HepG2 (cell line): ENCODE measurements around the gene TOB2. TPM values are rescaled to one million over a fixed set of nuclear protein-coding genes. Genes with fewer than 3 reads are reported as not detected.

Experiments
- BRCA1 ChIP-seq: sonication (generic); formaldehyde crosslinking; IDR thresholded peaks from 2 replicates; pipeline ENCODE4 v1.4.0; 2020; ENCODE audit warnings: missing genetic modification reagents
- CREB1 ChIP-seq, 2 experiments: fragments of 450-650 bp in 1 of 2; IDR thresholded peaks; 2 replicates each; pipeline ENCODE4 v1.6.1; 2016 to 2017; ENCODE audit warnings: control low read depth in 1 of 2, mild to moderate bottlenecking in 1 of 2, missing compliant biosample characterization in 1 of 2, missing genetic modification characterization in 1 of 2
- EP300 ChIP-seq, 3 experiments: sonication (generic) in 1 of 3; formaldehyde crosslinking in 1 of 3; IDR thresholded peaks; 2 replicates each; pipeline versions ENCODE4 v1.5.1 to v1.6.1; 2011 to 2020; ENCODE audit warnings: low read depth in 2 of 3, low read length in 2 of 3, borderline replicate concordance in 1 of 3, improper control_type of control experiment in 1 of 3, mild to moderate bottlenecking in 1 of 3, missing genetic modification reagents in 1 of 3, moderate library complexity in 1 of 3
- GABPB1 ChIP-seq: IDR thresholded peaks from 2 replicates; pipeline ENCODE4 v1.6.1; 2016; ENCODE audit warnings: mild to moderate bottlenecking, missing genetic modification reagents, moderate library complexity, missing compliant biosample characterization
- JUND ChIP-seq: sonication (generic); formaldehyde crosslinking; IDR thresholded peaks from 2 replicates; pipeline ENCODE4 v1.8.0; 2022; ENCODE audit warnings: mild to moderate bottlenecking, missing genetic modification reagents
- LCORL ChIP-seq, 2 experiments: fragments of 450-650 bp in 1 of 2; sonication (generic) in 1 of 2; formaldehyde crosslinking in 1 of 2; IDR thresholded peaks; 2 replicates each; pipeline versions ENCODE4 v1.5.0 to v1.6.1; 2017 to 2020; ENCODE audit warnings: antibody characterized with exemption in 1 of 2, missing genetic modification reagents in 1 of 2
- MED8 ChIP-seq: sonication (generic); formaldehyde crosslinking; IDR thresholded peaks from 2 replicates; pipeline ENCODE4 v1.8.1; 2023; ENCODE audit warnings: mild to moderate bottlenecking, missing genetic modification reagents; ENCODE audit not compliant: insufficient replicate concordance
- RCOR2 ChIP-seq: IDR thresholded peaks from 2 replicates; pipeline ENCODE4 v1.6.1; 2016; ENCODE audit warnings: missing biosample characterization, missing genetic modification reagents
- SAP130 ChIP-seq: IDR thresholded peaks from 2 replicates; pipeline ENCODE4 v1.6.1; 2016; ENCODE audit warnings: low read depth
- SMARCC2 ChIP-seq: fragments of 450-650 bp; IDR thresholded peaks from 2 replicates; pipeline ENCODE4 v1.6.1; 2017; ENCODE audit warnings: antibody characterized with exemption, mild to moderate bottlenecking
- SNAPC2 ChIP-seq: sonication (generic); formaldehyde crosslinking; IDR thresholded peaks from 2 replicates; pipeline ENCODE4 v1.8.1; 2022; ENCODE audit warnings: mild to moderate bottlenecking, missing genetic modification reagents
- XBP1 ChIP-seq: sonication (generic); formaldehyde crosslinking; IDR thresholded peaks from 2 replicates; pipeline ENCODE4 v1.5.0; 2020; ENCODE audit warnings: missing genetic modification reagents
- ZBTB42 ChIP-seq: sonication (generic); formaldehyde crosslinking; IDR thresholded peaks from 2 replicates; pipeline ENCODE4 v1.5.0; 2020; ENCODE audit warnings: mild to moderate bottlenecking, missing genetic modification reagents
- ZNF17 ChIP-seq: sonication (generic); formaldehyde crosslinking; IDR thresholded peaks from 2 replicates; pipeline ENCODE4 v1.5.0; 2020; ENCODE audit warnings: mild to moderate bottlenecking, missing genetic modification reagents
- ZNF292 ChIP-seq: sonication (generic); formaldehyde crosslinking; IDR thresholded peaks from 2 replicates; pipeline ENCODE4 v1.8.1; 2022; ENCODE audit warnings: mild to moderate bottlenecking, low read depth, missing genetic modification reagents, borderline replicate concordance
- ZNF44 ChIP-seq: sonication (generic); formaldehyde crosslinking; IDR thresholded peaks from 2 replicates; pipeline ENCODE4 v1.5.1; 2020; ENCODE audit warnings: mild to moderate bottlenecking, missing genetic modification reagents
- polyA plus RNA-seq, 8 experiments: library from polyadenylated mRNA; depleted of rRNA in 3 of 8; stranded (reverse) in 7 of 8; unstranded in 1 of 8; fragments of >200 nt; fragmentation: Illumina TruSeq in 4 of 8; extraction: Trizol in 4 of 8; gene quantifications; 2 replicates each; pipeline versions ENCODE4 v1.2.1 to v1.2.3, GENCODE V29; 2011 to 2016; ENCODE audit warnings: low read depth in 4 of 8, missing spikeins in 1 of 8, mixed read lengths in 1 of 8; ENCODE audit not compliant: insufficient read depth in 1 of 8
- total RNA-seq, 5 experiments: library from RNA; depleted of rRNA; stranded (reverse); fragments of >200 nt; fragmentation: Illumina TruSeq; extraction: Trizol; gene quantifications; 2 replicates each; pipeline ENCODE4 v1.2.3, GENCODE V29; 2016; ENCODE audit warnings: low read depth in 1 of 5
- TF ChIP-seq, protein P1 (sequence below): sonication (generic); formaldehyde crosslinking; IDR thresholded peaks from 2 replicates; pipeline ENCODE4 v1.4.0; 2020; ENCODE audit warnings: low read depth, missing genetic modification reagents
- TF ChIP-seq, protein P2 (sequence below): sonication (generic); formaldehyde crosslinking; IDR thresholded peaks from 2 replicates; pipeline ENCODE4 v1.4.0; 2020; ENCODE audit warnings: missing genetic modification reagents; ENCODE audit errors: not compliant biosample characterization
- TF ChIP-seq, protein P3 (sequence below): IDR thresholded peaks from 2 replicates; pipeline ENCODE4 v1.6.1; 2016; ENCODE audit warnings: missing genetic modification reagents, missing compliant biosample characterization
- TF ChIP-seq, protein P4 (sequence below): sonication (generic); formaldehyde crosslinking; IDR thresholded peaks from 2 replicates; pipeline ENCODE4 v1.4.0; 2020; ENCODE audit warnings: mild to moderate bottlenecking, missing genetic modification reagents
- TF ChIP-seq, protein P5 (sequence below): sonication (generic); formaldehyde crosslinking; IDR thresholded peaks from 2 replicates; pipeline ENCODE4 v1.4.0; 2020; ENCODE audit warnings: missing genetic modification reagents

The TOB2 gene
- total and polyA plus RNA-seq, 2 of the 13 experiments (the other 11 are each of a cell fraction or from before 2014, with no cell fraction given), result 12.2 to 13.7 TPM

DNA sequence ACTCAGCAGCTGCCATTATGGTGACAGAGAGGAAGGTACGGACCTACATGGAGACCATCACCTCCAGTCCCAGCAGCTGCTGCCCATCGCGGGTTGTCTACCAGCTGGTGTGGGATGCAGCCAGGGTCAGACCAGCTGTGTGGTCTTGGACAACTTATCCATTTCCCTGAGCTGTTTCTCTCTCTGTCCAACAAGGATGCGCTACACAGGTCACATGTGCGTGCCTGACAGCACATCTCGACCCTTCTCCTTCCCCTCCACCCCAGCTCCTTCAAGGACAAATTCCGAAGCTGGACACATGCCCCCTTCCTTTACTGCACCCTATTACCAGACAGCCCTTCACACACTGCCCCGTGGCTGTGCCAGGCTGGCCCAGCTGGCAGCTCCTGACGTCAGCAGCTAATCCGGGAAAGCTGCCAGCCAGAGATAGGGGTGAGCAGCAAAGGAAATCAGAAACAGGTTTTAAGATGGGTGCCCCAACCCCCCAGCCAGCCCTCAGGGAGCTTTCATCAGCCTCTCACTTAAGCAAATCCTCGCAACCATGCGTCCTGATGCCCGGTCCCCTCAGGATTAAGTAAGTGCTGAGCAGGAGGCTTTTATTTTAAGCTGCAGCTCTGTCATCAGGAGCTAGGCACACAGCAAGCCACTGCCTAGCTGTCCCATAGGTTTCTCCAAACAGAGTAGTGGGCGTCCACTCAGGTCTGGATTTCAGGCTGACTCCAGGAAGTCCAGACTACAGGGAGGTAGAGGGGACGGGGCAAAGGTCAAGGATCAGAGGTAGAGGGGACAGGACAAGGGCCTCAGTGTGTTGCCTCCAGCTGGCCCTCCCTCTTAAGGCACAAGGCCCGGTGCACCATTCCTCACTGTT, 44.6 kb downstream of the TOB2 start (continued):
- TF ChIP-seq CREB1 (IDR thresholded peaks at IDR 0.05) (peak; percentile 47; the same call in 1 of the 2 replicates), CREB1 (CRISPR knock-in tag; IDR thresholded peaks at IDR 0.05) (no peak), SMARCC2 (no peak), RCOR2 (CRISPR knock-in tag) (no peak), EP300 (IDR thresholded peaks at IDR 0.05; ENCODE audit: low read depth in 2 of 2, low read length in 2 of 2) (no peak; a peak in 1 of 4 replicates), EP300 (CRISPR knock-in tag; IDR thresholded peaks at IDR 0.05; ENCODE audit: borderline replicate concordance) (peak; percentile 10; the same call in 1 of the 2 replicates), BRCA1 (no peak), ZBTB42 (CRISPR knock-in tag) (no peak), SNAPC2 (CRISPR knock-in tag) (no peak), JUND (CRISPR knock-in tag) (no peak), LCORL (IDR thresholded peaks at IDR 0.05) (no peak), LCORL (CRISPR knock-in tag; IDR thresholded peaks at IDR 0.05) (peak; percentile 27; the same call in 1 of the 2 replicates), ZNF44 (CRISPR knock-in tag) (no peak), GABPB1 (CRISPR knock-in tag) (peak; percentile 21; the same call in 1 of the 2 replicates), MED8 (CRISPR knock-in tag) (no peak), ZNF17 (no peak), XBP1 (CRISPR knock-in tag) (no peak), ZNF292 (peak; percentile 59; the same call in 1 of the 2 replicates), SAP130 (peak; percentile 61)
- TF ChIP-seq, protein P1, sequence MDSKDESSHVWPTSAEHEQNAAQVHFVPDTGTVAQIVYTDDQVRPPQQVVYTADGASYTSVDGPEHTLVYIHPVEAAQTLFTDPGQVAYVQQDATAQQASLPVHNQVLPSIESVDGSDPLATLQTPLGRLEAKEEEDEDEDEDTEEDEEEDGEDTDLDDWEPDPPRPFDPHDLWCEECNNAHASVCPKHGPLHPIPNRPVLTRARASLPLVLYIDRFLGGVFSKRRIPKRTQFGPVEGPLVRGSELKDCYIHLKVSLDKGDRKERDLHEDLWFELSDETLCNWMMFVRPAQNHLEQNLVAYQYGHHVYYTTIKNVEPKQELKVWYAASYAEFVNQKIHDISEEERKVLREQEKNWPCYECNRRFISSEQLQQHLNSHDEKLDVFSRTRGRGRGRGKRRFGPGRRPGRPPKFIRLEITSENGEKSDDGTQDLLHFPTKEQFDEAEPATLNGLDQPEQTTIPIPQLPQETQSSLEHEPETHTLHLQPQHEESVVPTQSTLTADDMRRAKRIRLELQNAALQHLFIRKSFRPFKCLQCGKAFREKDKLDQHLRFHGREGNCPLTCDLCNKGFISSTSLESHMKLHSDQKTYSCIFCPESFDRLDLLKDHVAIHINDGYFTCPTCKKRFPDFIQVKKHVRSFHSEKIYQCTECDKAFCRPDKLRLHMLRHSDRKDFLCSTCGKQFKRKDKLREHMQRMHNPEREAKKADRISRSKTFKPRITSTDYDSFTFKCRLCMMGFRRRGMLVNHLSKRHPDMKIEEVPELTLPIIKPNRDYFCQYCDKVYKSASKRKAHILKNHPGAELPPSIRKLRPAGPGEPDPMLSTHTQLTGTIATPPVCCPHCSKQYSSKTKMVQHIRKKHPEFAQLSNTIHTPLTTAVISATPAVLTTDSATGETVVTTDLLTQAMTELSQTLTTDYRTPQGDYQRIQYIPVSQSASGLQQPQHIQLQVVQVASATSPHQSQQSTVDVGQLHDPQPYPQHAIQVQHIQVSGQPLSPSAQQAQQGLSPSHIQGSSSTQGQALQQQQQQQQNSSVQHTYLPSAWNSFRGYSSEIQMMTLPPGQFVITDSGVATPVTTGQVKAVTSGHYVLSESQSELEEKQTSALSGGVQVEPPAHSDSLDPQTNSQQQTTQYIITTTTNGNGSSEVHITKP (CRISPR knock-in tag), result no peak
- TF ChIP-seq, protein P2, sequence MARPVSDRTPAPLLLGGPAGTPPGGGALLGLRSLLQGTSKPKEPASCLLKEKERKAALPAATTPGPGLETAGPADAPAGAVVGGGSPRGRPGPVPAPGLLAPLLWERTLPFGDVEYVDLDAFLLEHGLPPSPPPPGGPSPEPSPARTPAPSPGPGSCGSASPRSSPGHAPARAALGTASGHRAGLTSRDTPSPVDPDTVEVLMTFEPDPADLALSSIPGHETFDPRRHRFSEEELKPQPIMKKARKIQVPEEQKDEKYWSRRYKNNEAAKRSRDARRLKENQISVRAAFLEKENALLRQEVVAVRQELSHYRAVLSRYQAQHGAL (CRISPR knock-in tag), result no peak
- TF ChIP-seq, protein P3, sequence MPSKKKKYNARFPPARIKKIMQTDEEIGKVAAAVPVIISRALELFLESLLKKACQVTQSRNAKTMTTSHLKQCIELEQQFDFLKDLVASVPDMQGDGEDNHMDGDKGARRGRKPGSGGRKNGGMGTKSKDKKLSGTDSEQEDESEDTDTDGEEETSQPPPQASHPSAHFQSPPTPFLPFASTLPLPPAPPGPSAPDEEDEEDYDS, result no peak
- TF ChIP-seq, protein P4, sequence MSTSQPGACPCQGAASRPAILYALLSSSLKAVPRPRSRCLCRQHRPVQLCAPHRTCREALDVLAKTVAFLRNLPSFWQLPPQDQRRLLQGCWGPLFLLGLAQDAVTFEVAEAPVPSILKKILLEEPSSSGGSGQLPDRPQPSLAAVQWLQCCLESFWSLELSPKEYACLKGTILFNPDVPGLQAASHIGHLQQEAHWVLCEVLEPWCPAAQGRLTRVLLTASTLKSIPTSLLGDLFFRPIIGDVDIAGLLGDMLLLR, result no peak
- TF ChIP-seq, protein P5, sequence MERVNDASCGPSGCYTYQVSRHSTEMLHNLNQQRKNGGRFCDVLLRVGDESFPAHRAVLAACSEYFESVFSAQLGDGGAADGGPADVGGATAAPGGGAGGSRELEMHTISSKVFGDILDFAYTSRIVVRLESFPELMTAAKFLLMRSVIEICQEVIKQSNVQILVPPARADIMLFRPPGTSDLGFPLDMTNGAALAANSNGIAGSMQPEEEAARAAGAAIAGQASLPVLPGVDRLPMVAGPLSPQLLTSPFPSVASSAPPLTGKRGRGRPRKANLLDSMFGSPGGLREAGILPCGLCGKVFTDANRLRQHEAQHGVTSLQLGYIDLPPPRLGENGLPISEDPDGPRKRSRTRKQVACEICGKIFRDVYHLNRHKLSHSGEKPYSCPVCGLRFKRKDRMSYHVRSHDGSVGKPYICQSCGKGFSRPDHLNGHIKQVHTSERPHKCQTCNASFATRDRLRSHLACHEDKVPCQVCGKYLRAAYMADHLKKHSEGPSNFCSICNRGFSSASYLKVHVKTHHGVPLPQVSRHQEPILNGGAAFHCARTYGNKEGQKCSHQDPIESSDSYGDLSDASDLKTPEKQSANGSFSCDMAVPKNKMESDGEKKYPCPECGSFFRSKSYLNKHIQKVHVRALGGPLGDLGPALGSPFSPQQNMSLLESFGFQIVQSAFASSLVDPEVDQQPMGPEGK (CRISPR knock-in tag), result no peak
